ENCODE data around the gene AMN.

- no peak for TF ChIP-seq YY1 (IDR thresholded peaks at IDR 0.05; ENCODE audit: low read depth)
- TF ChIP-seq USF2 (IDR thresholded peaks at IDR 0.05; ENCODE audit: borderline replicate concordance, low read depth, low read length): no peak
- TF ChIP-seq CTCF (IDR thresholded peaks at IDR 0.05): no peak
- no peak for TF ChIP-seq MXI1 (IDR thresholded peaks at IDR 0.05; ENCODE audit: low read depth, low read length)
- TF ChIP-seq RAD21 (IDR thresholded peaks at IDR 0.05; ENCODE audit: low read length): no peak
- TF ChIP-seq TEAD4 (IDR thresholded peaks at IDR 0.05; ENCODE audit: borderline replicate concordance, insufficient read depth): no peak
- TF ChIP-seq MAX (IDR thresholded peaks at IDR 0.05; ENCODE audit: low read depth): no peak
- no peak for TF ChIP-seq SMC3 (IDR thresholded peaks at IDR 0.05; ENCODE audit: low read depth, low read length)
- no peak for TF ChIP-seq SIN3A (IDR thresholded peaks at IDR 0.05; ENCODE audit: borderline replicate concordance, low read depth, low read length)
These were observed 41.8 kb downstream of the AMN start for GRCh38 chr14:102964152-102964730.
